HG03159 (cell line): Measurements from ENCODE around the gene WWOX.

Experiments used
- ATAC-seq: cut with Tn5 transposase; IDR thresholded peaks from one replicate; pipeline ENCODE4 v1.9.1; 2021; ENCODE audit warnings: mild to moderate bottlenecking, moderate library complexity; ENCODE audit not compliant: unreplicated experiment

Gene WWOX

GRCh38 chr16:78804058-78804735, 704.7 kb downstream of the WWOX start:
- no peak for ATAC-seq

DNA sequence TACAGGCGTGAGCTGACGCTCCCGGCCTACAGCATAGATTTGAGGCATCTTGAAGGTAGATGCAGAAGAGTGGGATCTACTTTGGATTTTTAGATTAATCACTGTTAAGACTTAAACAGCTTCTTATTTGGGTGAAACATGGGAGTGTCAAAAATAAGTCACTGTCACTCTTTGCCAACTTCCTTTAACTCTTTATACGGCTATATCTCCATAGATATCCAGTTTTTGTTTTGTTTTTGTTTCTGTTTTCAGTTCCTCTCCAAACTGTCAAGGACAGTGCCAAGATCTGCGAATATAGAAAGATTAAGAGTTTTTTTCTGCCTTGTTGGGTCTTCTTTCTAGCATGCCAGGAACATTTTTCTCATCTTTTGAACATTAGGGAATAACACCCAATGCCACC, 706.1 kb downstream of the WWOX start:
- ATAC-seq, result no peak

DNA sequence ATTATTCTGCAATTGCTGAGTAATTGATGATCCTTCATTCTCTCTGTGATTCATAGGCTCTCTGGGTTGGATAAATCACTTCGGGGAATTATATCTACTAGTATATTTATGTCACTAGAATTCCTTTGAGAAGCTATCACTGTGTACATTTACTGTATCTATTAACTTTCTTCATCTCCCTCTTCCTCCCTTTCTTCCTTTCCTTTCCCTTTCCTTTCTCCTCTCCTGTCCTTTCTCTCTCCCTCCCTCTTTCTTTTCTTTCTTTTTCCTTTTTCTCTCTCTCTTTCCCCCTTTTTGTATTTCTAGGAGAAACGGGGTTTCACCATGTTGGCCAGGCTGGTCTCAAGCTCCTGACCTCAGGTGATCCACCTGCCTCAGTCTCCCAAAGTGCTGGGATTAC, 711.8 kb downstream of the WWOX start:
- ATAC-seq, result no peak

- ATAC-seq, result no peak
Observed at GRCh38 chr16:78812582-78812981, 713.1 kb downstream of the WWOX start.

- ATAC-seq, result no peak
Observed at GRCh38 chr16:78813661-78814311, 714.3 kb downstream of the WWOX start.

- no peak for ATAC-seq
Observed at GRCh38 chr16:78815713-78816112, 716.3 kb downstream of the WWOX start.

DNA sequence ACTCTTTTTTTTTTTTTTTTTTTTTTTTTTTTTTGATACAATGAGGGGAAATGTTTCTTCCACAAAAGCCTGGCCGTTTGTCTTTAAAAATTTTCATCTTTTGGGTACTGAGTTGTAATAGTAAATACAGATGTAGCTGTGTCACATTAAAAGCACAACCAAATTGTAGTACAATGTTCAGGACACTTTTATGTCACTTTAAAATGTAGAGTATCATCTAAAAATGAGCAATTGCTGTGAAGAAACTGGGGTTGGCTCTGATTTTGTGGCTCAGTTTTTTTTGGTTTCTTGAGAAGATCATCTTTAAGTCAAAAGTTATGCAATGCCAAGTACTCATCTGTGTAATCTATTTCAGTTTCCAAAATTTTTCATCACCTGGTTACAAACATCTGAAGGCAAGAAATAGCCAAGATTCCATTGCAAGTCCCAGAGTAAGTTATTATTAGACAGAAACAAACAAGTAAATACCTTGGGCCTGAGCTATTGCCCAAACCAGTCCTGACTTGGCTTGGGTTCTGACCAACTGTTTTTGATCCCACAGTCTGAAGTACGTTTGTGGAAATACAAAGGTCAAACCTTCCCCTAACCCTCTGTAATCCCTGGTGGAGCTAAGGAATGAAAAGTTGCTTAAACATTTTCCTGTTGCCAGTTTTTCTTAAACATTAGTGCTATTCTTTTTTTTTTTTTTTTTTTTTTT, 717.2 kb downstream of the WWOX start:
- ATAC-seq, result no peak

DNA sequence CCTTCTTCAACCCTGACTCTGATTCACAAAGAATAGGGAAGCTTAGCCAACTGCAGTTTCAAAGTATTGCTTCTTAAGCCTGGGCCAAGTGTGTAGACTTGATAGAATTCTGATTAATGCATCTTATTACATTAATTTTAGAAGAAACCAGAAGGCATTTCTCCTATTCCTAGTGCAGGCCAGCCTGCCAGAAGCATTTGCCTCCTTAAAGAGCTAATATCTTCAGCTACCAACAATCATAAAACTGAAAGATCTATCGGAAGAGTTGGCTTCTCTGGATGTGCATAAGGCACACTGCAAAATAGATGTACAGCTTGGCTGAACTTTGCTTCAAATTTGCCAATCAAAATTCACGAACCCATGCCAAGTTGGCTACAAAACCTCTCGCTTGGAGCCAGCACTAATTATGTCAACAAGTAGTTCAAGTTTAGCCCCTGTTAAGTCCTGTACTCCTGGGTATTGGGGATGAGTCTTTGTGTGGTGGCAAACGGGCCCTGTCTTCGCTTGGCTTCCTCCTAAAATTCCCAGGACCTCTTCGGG, 717.8 kb downstream of the WWOX start:
- no peak for ATAC-seq

DNA sequence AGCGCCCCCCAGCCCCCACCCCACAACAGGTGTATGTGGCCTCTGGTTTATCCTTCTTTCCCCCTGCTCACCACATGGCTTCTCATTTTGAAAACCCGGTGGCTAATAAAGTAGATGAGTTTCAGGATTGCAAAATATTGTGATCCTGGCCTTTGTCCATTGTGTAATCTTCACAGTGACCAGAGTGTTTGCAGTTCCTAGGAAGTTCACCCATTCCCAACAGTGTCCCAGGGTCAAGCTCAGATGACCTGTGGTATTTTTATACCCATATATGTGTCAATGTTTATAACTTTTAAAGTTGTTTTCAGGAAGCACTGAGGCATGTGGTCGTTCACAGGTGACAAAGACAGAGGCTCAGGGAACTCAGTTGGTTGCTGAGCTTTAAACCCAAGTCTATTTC, 721.9 kb downstream of the WWOX start:
- no peak for ATAC-seq

- no peak for ATAC-seq
Observed at GRCh38 chr16:78822509-78822908, 723.1 kb downstream of the WWOX start.

DNA sequence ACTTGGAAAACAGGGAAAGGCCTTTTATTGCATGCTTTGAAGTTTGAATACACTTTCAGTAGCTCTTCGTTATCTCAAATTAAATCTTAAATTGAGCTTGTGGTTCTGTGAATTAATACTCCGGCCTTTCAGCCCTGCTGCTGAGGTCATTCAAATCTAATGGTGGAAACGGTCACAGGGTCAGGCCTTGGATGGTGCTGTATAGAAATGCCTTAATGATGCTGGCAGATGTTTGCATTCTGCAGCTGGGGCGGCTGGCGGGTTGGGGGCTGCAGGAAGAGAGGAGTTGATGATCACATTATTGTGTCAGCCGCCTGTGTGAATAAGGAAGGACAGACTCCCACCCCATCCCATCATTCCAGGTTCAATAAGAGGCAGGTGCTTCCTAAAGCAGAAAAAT, 723.6 kb downstream of the WWOX start:
- ATAC-seq, result no peak

- ATAC-seq, result no peak
Observed at GRCh38 chr16:78829280-78829679, 729.8 kb downstream of the WWOX start.

- no peak for ATAC-seq
Observed at GRCh38 chr16:78830599-78830998, 731.1 kb downstream of the WWOX start.

- no peak for ATAC-seq
Observed at GRCh38 chr16:78832100-78832499, 732.6 kb downstream of the WWOX start.

GRCh38 chr16:78836802-78837491, 737.5 kb downstream of the WWOX start:
- ATAC-seq, result no peak

GRCh38 chr16:78837706-78838105, 738.3 kb downstream of the WWOX start:
- ATAC-seq, result no peak

GRCh38 chr16:78838276-78838675, 738.8 kb downstream of the WWOX start:
- no peak for ATAC-seq

- no peak for ATAC-seq
Observed at GRCh38 chr16:78842950-78843349, 743.5 kb downstream of the WWOX start.

DNA sequence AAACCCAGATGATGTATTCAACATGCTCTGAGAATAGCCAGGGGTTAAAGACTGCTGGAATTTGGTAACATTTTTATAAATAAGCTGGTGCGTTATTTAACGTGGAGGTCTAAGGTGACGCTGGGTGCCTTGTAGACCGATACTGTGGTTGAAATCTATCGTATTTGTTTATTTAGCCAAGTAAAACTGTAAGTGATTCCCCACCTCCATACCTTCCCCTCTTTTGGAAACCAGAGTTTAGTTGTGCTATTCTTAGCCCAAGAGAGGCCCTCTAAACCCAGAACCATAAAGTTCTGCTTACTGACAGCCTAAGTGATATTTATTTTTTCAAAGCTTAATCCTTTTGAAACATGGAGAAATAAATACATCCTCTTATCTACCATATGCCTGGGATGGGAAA, 744.5 kb downstream of the WWOX start:
- ATAC-seq, result no peak

DNA sequence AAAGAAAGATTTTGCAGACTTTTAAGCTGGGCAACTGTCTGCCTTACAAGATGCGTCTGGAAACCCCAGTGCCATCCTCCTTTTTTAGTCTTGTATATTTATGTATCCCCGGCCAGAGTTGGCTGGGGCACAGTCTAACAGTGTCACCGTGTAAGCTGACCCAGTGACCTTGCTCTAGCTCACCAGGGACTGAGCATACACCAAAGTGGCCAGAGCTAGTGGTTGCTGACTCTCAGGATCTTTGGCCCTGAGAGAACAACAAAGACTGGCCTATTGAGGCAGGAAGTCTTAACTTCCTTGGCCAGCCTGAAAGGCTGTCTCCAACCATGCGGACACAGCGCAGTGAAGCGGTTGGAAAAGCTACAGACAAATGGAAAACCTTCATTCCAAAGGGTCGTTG, 745.2 kb downstream of the WWOX start:
- ATAC-seq, result no peak

DNA sequence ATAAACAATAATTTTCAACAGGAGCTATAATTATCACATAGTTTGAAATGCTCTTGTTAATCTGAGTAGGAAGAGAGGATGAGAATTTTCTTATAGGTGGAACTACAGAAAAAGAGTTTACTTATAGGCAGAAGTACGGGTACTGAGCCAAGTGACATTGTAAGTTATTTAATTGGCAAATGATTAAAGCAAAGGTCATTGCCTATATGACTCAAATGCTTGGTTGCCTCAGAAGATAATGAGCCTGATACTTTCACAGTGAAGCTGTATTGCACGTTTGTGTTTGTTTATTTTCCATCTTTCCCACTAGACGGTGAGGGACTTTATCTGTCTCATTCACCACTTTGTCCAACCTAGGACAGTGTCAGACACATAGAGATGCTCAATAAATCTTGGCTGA, 751.8 kb downstream of the WWOX start:
- no peak for ATAC-seq
